HG03460 (cell line): ENCODE data around the gene BCL2L2.
A peak's percentile ranks its signal among the peaks of the same experiment; 100 is the strongest.
"Not testable (repeated sequence)": the region's sequence is repeated elsewhere in the genome, so short reads cannot be mapped to it uniquely, and the experiment has no call there.

Experiments used
- ATAC-seq: cut with Tn5 transposase; IDR thresholded peaks from one replicate; pipeline ENCODE4 v1.9.1; 2021; ENCODE audit not compliant: unreplicated experiment

Gene BCL2L2, protein sequence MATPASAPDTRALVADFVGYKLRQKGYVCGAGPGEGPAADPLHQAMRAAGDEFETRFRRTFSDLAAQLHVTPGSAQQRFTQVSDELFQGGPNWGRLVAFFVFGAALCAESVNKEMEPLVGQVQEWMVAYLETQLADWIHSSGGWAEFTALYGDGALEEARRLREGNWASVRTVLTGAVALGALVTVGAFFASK

DNA sequence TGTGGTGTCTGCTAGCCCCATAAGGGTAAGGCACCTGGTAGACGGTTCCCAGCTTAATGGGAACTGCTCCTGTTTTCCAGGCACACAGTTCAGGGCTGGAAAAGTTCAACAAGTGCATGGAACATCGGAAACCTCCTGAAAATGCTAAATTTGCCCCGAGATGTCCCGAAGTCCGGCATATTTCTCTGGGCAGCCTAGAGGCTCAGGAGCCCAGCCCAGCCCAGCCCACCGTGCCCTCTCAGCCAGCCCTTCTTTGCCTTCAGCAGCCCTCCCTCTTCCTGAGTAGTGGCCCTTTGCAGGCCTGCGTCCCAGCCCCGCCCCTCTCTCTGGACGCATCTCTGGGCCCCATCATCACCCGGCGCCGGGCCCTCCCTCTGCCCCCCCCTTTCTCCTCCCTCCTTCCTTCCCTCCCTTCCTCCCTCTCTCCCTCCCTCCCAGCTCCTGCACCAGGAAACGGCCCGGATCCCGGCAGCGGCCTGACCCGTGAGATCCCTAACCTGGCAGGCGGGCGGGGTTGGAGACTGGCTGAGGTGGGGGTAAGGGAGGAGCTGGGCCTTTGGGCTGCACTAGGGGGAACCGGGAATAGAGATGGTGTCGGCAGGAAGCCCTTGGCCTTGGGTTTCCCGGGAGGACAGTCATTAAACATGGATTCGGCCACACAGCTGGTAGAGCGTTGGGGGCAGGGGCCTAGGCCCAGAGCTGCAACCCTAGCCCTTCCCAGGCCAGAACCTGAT, at the start of gene BCL2L2:
Gene BCL2L2 (plus strand): TSS at position 422 of the 734 bp plus-strand sequence. CDS start 935 bp downstream, outside the sequence.
- no peak for ATAC-seq

DNA sequence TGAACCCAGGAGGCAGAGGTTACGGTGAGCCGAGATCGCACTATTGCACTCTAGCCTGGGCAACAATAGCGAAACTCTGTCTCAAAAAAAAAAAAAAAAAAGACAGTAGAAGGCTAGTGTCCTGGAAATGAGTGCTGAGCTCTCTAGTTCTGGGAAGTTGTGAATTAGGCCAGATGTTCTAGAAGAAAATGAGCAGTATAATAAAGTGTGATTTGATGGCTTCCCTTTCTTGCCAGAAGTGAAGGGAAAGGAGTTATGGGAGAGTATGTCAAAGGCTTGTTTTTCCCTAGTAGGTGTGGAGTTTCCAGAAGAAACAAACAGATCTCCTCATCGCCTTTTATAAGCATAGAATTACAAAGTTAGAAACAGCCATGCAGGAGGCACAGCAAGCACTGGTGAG, 48.4 kb upstream of the BCL2L2 start:
- no peak for ATAC-seq

DNA sequence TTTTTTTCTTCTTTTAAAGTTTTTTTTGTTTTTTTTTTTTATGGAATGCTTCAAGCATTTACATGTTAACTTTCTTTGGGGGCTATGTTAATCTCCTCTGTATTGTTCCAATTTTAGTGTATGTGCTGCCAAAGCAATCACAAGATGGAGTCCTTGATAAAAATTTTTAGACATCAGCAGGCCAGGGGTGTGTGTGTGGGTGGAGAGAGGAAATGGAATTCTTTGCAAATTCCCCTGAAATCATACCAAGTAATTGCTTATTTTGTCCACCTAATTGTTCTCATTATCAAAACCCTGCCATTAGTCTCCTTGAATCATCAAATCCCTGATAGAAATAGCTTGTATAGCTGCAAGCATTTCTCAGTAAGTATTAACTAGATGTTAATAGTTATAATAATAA, 47.2 kb upstream of the BCL2L2 start:
- no peak for ATAC-seq

DNA sequence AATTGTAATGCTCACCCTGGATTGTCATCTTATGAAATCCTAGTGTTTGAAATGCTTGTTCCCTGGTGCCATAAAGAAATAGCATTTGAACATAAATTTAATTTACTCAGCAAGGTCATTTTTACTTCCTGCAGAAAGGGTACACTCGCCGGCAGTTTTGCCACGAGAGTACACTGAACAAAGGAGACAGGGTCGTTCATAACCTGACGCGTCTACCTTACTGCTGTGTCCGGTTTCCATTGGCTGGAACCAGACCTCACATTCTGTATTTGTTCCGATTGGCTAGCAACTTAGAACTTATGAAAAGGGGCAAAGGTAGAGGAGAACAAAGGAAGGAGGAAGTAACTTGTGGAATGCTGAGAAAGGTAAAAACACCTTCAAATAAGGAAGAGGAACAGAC, 45.8 kb upstream of the BCL2L2 start:
- not testable (repeated sequence) for ATAC-seq

DNA sequence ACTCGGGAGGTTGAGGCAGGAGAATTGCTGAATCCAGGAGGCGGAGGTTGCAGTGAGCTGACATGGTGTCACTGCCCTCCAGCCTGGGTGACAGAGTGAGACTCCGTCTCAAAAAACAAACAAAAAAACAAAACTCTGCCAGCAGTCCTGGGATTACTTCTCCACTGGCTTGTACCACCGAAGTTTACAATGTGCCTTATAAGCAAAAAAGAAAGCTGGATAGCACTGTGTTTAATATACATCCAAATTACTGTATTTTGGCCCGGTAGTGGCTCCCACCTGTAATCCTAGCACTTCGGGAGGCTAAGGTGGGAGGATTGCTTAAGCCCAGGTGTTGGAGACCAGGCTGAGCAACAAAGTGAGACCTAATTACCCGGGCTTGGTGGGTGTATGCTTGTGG, 37.4 kb upstream of the BCL2L2 start:
- ATAC-seq, result no peak

DNA sequence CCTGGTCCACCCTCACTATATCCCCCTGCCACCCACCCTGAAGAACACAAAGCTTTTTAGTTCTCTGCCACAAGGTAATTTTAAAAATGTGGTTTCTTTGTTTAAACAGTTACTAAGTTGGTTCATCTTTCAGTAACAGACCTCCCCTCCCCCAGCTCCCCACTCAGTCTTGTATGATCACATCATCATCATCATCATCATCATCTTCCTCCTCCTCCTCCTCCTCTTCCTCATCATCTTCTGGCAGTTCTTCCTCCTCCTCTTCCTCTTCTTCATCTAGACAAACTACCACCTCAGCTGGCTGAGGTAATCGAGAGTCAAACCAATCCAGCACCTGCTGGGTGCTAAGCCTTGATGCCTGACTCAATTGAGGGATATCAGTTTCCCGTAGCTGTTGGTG, 31.2 kb upstream of the BCL2L2 start:
- ATAC-seq, result no peak

DNA sequence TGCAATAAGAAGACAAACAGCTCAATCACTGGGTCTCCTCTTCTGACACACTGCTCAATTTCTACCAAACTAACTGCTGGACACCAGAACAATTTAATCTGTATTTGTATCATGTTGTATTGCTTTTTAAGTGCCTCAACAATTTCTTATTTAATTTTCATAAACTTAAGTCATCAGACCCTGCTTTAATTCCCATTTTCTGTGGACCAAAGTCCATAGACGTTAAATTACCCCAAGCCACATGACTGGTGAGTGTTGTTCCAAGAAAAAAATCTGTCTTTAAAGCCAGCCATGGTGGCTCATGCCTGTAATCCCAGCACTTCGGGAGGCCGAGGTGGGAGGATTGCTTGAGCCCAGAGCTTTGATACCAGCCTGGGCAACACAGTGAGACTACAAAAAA, 29.4 kb upstream of the BCL2L2 start:
- no peak for ATAC-seq

DNA sequence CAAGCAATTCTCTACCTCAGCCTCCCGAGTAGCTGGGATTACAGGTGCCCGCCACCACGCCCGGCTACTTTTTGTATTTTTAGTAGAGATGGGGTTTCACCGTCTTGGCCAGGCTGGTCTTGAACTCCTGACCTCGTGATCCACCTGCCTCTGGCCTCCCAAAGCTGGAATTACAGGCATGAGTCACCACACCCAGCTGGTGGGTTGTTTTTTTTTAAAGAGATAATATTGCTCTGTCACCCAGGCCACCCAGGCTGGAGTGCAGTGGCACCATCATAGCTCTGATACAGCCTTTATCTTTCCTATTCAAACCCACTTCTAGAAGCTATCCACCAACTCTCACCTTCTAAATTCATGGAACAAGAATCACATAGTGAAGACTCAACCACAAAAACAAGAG, 28.7 kb upstream of the BCL2L2 start:
- not testable (repeated sequence) for ATAC-seq

DNA sequence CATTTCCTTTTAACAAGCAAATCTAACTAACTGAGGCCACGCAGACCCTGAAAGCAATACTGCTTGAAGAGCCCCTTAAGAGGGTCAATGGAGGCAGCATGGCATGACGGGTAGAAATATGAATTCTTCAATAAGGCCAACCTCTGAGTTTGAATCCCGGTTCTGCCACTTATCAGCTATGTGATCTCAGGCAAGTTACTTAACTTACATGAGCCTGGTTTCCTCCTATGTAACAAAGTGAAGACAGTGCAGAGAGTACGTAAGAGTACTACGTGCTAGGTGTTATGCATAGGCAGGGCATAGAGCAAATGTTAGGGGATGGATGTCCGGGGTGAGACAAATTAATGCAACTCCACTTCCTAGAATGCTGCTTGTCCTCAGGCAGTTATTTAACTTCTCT, 25.4 kb upstream of the BCL2L2 start:
- ATAC-seq, result no peak

DNA sequence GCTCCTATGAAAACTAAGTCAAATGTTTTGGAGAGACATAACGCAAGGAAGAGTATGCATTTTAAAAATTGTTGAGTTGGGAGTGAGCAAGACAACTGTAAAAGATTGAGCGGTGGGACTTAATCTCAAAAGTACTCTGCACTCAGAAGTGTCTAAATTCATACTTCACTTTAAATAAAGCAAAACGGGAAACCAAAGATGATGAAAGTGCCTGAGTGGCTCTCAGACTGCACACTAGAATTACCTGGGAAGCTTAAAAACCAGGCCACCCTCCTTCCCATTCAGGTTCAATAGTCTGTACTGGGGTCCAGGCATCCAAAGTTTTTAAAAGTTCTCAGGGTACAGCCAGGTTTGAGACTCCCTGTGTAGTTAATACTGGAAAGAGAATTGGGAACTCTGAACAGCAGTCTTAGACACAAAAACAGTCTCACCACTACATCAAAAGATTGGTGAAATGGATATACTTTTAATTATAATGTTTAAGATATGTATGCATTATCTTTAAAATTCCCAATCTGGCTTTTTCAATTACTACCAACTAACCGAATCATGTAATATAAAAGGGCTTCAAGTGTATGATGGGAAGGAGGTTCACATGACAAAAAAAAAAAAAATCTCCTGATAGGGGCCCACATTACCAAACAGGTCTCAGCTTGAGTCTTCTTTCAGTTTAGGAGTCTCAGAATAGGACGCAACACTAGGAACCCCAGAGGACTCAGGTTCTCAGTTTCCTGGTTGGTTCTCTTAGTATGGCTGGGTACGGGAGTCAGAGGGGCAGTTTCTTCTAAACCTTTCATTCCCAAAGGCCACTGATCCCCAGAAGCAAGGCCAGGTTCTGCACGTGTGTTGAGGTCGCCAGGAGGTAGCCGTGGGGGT, 21.7 kb upstream of the BCL2L2 start:
- no peak for ATAC-seq

DNA sequence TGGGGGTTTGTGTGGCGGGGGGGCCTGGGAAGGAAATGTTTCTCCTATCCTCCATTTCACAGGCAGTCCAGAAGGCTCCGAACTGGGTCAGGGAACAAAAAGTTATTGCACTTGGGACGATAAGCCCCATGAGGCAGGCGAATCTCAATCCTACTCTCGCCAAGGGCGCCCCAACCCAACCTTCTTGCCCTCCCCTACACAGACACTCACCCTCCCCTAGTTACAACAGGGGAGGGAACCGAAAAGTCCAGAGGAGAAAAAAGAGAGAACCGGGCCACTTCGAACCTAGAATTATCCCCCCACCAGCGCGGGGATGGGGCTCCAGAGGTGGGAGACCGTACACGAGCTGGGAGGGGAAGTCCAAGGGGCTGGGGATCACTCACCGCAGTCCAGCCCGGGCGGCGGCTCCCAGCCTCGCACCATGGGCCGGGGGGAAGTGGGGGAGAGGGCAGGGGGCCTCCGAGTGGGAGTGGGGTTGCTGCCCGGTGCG, 21.1 kb upstream of the BCL2L2 start:
- ATAC-seq, result peak; percentile 20

DNA sequence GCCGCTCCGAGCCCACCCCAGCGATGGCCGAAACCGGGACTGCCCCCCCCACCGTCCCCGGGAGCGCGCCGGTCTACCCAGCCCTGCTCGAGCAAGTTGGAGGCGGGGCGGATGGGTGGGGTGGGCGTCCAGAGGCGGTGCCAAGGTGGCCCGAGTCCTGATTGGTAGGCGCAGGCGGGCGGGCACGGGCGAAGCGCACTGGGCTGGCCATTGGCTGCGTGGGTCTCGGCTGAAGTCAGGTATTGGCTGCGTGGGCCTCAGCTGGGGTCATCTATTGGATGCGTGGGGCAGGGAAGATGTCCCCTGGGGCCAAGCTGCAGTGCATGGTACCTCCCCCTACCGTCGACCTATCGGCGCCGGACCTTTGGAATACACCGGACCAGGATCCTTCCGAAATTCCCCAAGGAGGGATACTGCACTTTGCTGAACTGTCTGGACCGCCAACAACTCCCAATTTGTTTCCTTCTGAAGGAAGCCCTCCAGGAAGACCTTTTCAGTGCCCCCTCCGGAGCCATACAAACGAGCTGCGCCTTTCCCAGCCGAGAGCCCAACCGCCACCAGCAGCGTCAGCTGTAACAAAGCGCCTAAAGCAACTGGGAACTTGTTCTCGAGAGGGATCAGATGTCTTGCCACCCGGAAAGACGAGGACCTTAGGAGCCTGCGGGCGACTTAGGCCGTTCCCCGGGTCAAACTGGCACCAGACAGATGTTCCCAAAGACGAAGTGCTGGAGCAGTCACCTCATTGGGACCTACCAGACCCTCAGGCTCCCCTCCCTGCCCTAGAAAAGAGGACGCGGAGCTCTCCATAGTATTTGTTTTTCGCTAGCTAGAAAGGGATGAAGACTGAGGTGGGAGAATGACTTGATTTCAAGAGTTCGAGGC, 20.4 kb upstream of the BCL2L2 start, which contains the start of gene HOMEZ:
Gene HOMEZ (minus strand): TSS at position 113 of the 882 bp plus-strand sequence. CDS start 180 bp downstream, outside the sequence.
- peak; percentile 96 for ATAC-seq

DNA sequence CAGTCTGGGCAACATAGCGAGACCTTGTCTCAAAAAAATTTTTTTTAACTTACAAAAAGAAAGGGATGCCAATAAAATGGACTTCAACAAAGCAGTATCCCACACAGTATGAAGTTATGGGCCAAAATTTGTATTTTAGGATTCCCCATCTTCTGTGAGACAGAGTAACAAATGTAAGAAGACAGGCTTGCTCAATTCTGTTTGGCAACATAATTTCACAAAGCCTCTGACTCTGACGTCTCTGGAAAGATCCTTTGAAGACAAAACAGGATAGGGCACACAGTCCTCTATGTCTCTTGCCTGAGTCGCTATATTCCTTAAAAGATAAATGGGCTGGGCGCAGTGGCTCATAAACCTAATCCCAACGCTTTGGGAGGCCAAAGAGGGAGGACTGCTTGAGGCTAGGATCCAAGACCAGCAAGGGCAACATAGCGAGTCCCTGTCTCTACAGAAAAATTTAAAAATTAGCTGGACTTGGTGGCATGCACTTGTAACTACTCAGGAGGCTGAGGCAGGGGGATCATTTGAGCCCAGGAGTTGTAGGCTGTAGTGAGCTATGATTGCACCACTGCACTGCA, 19.6 kb upstream of the BCL2L2 start:
- ATAC-seq, result no peak

DNA sequence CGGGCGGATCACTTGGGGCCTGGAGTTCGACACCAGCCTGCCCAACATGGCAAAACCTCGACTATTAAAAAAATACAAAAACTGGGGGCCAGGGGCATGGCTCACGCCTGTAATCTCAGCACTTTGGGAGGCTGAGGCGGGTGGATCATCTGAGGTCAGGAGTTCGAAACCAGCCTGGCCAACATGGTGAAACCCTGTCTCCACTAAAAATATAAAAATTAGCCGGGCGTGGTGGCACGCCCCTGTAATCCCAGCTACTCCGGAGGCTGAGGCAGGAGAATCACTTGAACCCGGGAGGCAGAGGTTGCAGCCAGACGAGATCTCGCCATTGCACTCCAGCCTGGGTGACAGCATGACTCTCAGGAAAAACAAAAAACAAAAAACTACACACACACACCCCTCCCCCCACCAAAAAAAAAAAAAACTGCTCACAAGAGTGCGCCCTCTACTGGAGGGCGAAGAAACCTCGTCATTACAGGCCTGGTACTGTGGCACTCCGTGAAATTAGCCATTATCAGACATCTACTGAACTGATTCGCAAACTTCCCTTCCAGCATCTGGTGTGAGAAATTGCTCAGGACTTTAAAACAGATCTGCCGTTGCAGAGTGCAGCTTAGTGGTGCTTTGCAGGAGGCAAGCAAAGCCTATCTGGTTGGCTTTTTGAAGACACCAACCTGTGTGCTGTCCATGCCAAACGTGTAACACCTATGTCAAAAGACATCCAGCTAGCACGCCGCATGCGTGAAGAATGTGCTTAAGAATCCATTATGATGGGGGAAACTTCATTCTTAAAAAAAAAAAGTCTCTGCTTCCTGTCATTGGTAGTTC, 11.7 kb upstream of the BCL2L2 start:
- ATAC-seq, result no peak

DNA sequence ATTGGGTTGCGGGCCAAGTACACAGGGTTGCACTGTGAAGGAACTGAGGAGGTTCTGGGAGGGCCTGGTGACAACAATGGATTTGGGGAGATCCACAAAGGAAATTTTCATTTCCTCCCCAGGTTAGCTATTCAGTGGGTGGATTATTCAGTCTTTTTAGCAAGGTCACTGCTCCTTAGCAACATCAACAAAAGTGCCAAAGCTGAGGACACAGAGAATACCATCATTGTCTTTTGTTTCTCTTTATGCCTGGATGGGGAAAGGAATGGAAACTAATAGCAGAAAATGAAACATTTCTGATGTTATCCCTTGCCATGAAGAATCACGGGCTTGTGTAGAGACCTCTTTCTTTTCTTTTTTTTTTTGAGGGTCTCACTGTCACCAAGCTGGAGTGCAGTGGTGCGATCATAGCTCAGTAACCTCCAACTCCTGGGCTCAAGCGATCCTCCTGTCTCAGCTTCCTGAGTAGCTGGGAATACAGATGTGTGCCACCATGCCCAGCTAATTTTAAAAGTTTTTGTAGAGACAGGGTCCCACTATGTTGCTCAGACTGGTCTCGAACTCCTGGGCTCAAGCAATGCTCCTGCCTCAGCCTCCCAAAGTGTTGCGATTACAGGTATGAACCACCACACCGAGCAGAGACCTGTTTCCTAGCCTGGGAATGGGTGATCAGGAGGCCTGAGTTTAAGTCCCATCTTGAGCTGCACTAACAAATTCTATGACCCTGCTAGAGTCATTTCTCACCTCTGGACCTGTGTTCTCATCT, 10.4 kb upstream of the BCL2L2 start:
- no peak for ATAC-seq

DNA sequence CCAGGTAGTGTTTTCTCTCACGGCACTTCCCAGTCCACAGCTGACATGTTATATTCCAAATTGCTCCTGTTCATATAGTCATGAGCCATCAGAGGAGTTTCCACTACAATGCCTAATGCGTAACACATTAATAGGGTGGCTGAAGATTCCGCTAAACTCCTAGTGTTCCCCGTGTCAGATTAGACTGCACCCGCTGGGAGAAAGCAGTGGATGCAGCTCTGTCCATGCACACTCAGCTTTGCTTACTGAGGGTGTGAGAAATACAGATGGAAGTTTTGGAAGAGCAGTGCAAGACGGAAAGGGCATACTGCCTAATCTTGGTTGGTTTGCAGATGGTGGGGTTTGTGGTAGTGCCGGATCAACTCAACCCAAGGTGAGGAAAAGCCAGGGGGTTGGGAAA, 9.5 kb upstream of the BCL2L2 start:
- no peak for ATAC-seq

DNA sequence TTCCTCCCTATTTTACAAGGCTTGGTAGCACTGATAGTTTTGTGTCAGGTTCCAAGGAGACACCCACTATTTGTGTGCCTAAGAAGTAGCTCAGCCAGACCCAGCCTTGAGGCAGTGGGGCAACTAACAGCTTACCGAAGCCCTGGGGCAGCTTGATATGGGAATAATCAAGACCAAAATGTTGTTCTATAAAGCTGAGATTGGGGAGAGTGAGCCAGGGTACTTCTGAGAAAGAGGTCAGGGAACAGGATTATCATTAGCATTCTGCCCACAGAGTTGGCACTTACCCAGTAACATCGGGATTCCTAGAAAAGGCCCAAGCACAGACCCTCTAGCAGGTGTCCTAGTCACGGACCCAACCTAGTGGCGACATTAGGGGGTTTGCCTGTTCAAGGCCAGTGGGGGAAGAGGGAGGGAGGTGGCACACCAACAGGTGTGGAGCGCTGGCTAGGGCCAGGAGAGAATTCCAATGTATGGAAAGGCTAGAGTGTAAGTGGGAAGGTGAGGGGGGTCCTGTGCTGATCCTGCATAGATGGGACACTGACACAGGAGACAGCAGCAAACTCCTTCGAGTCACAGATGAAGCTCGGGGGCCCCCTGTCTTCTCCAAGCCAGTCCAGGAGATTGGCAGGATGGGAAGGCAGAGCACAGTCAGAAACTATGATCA, 8.9 kb upstream of the BCL2L2 start:
- ATAC-seq, result no peak
